ENCODE data around the gene ATCAY. TPM values are rescaled to one million over a fixed set of nuclear protein-coding genes. Genes with fewer than 3 reads are reported as not detected.
A peak's percentile ranks its signal among the peaks of the same experiment; 100 is the strongest.

The ATCAY gene, protein sequence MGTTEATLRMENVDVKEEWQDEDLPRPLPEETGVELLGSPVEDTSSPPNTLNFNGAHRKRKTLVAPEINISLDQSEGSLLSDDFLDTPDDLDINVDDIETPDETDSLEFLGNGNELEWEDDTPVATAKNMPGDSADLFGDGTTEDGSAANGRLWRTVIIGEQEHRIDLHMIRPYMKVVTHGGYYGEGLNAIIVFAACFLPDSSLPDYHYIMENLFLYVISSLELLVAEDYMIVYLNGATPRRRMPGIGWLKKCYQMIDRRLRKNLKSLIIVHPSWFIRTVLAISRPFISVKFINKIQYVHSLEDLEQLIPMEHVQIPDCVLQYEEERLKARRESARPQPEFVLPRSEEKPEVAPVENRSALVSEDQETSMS
- 15.8 and 23.9 TPM in 2 replicates for total RNA-seq (ENCODE audit: low replicate concordance)

DNA sequence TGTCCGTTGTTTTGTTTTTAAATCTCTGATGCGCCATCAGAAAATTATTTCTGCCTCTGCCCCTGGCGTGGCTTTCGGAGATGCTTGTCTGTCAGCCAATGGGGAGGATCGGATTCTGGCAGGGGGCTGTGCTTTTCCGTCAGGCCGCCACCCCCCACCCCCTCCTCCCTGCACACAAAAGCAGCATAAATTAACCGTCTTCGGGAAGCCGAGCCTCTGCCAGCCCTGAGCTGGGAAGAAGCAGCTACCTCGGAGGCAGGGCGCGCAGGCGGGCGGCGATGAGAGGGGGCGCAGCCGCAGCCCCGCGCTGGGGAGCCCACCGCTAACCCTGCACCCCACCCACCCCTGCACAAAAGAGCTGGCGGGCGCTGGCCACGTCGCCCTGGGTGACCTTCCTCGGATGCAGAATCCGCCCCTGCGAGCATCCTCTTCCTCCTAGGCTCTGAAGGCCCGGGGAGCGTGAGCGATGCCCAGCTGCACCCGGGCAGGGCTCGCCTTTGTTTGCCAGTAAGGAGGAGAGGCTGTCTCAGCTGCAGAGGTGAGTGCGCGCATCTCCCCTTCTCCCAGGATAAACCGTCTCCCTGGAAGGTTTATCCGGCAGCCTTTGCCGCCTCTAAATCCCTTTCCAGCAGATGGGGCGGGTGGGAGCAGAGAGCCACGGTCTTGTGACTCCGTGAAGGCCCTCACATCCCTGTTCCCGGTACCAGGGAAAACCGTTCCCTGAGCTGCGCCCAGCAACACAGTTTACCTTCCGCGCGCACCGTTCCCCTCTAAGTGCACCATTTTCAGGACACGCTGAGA, at the start of gene ATCAY:
Gene ATCAY (plus strand): TSS at position 215 of the 801 bp plus-strand sequence. CDS start 5,083 bp downstream, outside the sequence.
- Histone ChIP-seq H4K20me1 (ENCODE audit: low read depth) (peaks cover 22% of the 10 kb centered on the region), H3K27me3 (peaks cover 14% of the 10 kb centered on the region), H3K9ac (no peak within 1 kb of the TSS), H3K4me2 (peak within 1 kb of the TSS; percentile 91), H2AFZ (replicated peaks) (peak within 1 kb of the TSS; percentile 93), H3K27ac (no peak within 1 kb of the TSS), H3F3A (ENCODE audit: low read depth) (peaks cover 26% of the 10 kb centered on the region), H3K4me3 (peak within 1 kb of the TSS; percentile 83), H3K9me3 (ENCODE audit: low read depth) (no peaks in the 10 kb centered on the region), H3K4me1 (no peaks in the 10 kb centered on the region), H3K79me2 (ENCODE audit: low read depth) (peaks cover 5% of the 10 kb centered on the region), H3K36me3 (no peaks in the 10 kb centered on the region)
- H3K4me1 Mint-ChIP-seq: peaks cover 18% of the 10 kb centered on the region
- peaks cover 21% of the 10 kb centered on the region for H3K27me3 Mint-ChIP-seq (ENCODE audit: insufficient read depth, low read depth)
- TF ChIP-seq EZH2phosphoT487 (IDR thresholded peaks at IDR 0.05) (no peak), EZH2 (IDR thresholded peaks at IDR 0.05) (peak; percentile 32)
- TF ChIP-seq, protein P1, sequence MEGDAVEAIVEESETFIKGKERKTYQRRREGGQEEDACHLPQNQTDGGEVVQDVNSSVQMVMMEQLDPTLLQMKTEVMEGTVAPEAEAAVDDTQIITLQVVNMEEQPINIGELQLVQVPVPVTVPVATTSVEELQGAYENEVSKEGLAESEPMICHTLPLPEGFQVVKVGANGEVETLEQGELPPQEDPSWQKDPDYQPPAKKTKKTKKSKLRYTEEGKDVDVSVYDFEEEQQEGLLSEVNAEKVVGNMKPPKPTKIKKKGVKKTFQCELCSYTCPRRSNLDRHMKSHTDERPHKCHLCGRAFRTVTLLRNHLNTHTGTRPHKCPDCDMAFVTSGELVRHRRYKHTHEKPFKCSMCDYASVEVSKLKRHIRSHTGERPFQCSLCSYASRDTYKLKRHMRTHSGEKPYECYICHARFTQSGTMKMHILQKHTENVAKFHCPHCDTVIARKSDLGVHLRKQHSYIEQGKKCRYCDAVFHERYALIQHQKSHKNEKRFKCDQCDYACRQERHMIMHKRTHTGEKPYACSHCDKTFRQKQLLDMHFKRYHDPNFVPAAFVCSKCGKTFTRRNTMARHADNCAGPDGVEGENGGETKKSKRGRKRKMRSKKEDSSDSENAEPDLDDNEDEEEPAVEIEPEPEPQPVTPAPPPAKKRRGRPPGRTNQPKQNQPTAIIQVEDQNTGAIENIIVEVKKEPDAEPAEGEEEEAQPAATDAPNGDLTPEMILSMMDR (IDR thresholded peaks at IDR 0.05): no peak
- peak; percentile 91 for DNase-seq (ENCODE audit: low spot score)
- no peaks in the 10 kb centered on the region for H3K36me3 Mint-ChIP-seq
- peak within 1 kb of the TSS; percentile 88 for H3K4me3 Mint-ChIP-seq
- H3K27ac Mint-ChIP-seq: no peak within 1 kb of the TSS
- no peaks in the 10 kb centered on the region for H3K9me3 Mint-ChIP-seq

DNA sequence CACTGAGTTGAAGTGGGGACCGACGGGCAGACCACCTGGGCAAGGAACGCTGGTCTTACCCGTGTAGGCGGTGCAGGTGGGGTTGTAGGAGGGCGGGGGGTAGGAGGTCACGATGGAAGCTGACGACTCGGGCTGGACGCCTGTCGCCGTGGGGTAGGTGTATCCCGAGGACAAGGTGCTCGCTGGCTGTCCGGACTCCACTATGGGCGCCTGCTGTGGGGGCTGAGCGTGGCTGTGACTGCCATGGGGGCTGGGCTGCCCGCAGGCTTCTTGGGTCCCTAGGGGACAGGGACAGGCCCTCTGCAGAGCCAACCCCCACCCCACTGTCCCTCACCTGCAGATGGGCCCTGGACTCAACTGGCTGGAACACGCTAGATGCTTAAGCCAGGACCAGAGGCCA, 48.9 kb upstream of the ATCAY start:
- H3K79me2 ChIP-seq (ENCODE audit: low read depth): no peaks in the 10 kb centered on the region
- no peak overlapping the region for H3K4me2 ChIP-seq
- no peaks in the 10 kb centered on the region for H4K20me1 ChIP-seq (ENCODE audit: low read depth)
- DNase-seq (ENCODE audit: low spot score): no peak
- H3K36me3 ChIP-seq: no peaks in the 10 kb centered on the region
- no peaks in the 10 kb centered on the region for H3K4me1 ChIP-seq
- TF ChIP-seq EZH2 (IDR thresholded peaks at IDR 0.05) (no peak), EZH2phosphoT487 (IDR thresholded peaks at IDR 0.05) (no peak)
- TF ChIP-seq, protein P1 (IDR thresholded peaks at IDR 0.05): no peak
- Mint-ChIP-seq H3K27ac (no peak overlapping the region), H3K9me3 (no peaks in the 10 kb centered on the region), H3K36me3 (no peaks in the 10 kb centered on the region), H3K27me3 (ENCODE audit: insufficient read depth, low read depth) (peaks cover 6% of the 10 kb centered on the region), H3K4me1 (peaks cover 12% of the 10 kb centered on the region), H3K4me3 (no peak overlapping the region)
- no peaks in the 10 kb centered on the region for H3F3A ChIP-seq (ENCODE audit: low read depth)
- H3K4me3 ChIP-seq: no peak overlapping the region
- H3K9me3 ChIP-seq (ENCODE audit: low read depth): no peaks in the 10 kb centered on the region
- H3K9ac ChIP-seq: no peak overlapping the region
- H3K27ac ChIP-seq: no peak overlapping the region
- no peaks in the 10 kb centered on the region for H3K27me3 ChIP-seq
- H2AFZ ChIP-seq (replicated peaks): no peak overlapping the region

DNA sequence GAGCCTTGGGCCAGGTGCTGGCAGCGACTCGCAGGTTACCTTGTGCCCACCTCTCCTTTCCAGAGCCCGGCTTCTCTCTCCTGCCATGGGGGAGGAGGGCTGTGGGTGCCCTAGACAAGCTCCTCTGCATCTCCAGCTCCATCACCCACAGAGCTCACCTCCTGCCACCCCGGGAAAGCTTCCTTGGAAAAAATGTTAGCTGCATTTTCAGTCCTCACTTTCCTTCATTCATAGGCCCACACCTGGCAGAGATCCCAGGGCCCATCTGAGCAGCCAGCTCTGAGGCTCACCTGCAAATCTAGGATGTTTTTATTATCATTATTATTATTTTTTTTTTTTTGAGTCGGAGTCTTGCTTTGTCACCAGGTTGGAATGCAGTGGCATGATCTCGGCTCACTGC, 48.5 kb upstream of the ATCAY start:
- DNase-seq (ENCODE audit: low spot score): no peak
- Histone ChIP-seq H3F3A (ENCODE audit: low read depth) (no peaks in the 10 kb centered on the region), H4K20me1 (ENCODE audit: low read depth) (no peaks in the 10 kb centered on the region), H3K27ac (no peak overlapping the region), H3K9ac (no peak overlapping the region), H3K36me3 (no peaks in the 10 kb centered on the region), H3K4me3 (no peak overlapping the region), H3K79me2 (ENCODE audit: low read depth) (no peaks in the 10 kb centered on the region), H3K4me2 (no peak overlapping the region), H3K4me1 (no peaks in the 10 kb centered on the region), H3K9me3 (ENCODE audit: low read depth) (no peaks in the 10 kb centered on the region), H2AFZ (replicated peaks) (no peak overlapping the region), H3K27me3 (no peaks in the 10 kb centered on the region)
- H3K27ac Mint-ChIP-seq: no peak overlapping the region
- peaks cover 6% of the 10 kb centered on the region for H3K27me3 Mint-ChIP-seq (ENCODE audit: insufficient read depth, low read depth)
- H3K9me3 Mint-ChIP-seq: peaks cover under 1% of the 10 kb centered on the region
- no peak overlapping the region for H3K4me3 Mint-ChIP-seq
- H3K36me3 Mint-ChIP-seq: no peaks in the 10 kb centered on the region
- no peak for TF ChIP-seq EZH2 (IDR thresholded peaks at IDR 0.05)
- TF ChIP-seq, protein P1 (IDR thresholded peaks at IDR 0.05): no peak
- no peak for TF ChIP-seq EZH2phosphoT487 (IDR thresholded peaks at IDR 0.05)
- H3K4me1 Mint-ChIP-seq: peaks cover 12% of the 10 kb centered on the region
